Heart left ventricle (tissue), 16 donors: ENCODE data around the gene SLC37A2. TPM values are rescaled to one million over a fixed set of nuclear protein-coding genes. Genes with fewer than 3 reads are reported as not detected.
A peak's percentile ranks its signal among the peaks of the same experiment; 100 is the strongest.

Experiments used
- ATAC-seq, 4 donors: fragments of 200-7000 bp; cut with Tn5 transposase; one replicate each; pipeline ENCODE4 v1.9.1; 2020 to 2022; ENCODE audit warnings: moderate library complexity in 4 of 4, mild to moderate bottlenecking in 3 of 4, moderate number of reproducible peaks in 1 of 4
- DNase-seq, 5 donors: peaks; one replicate each; pipeline ENCODE4 v3.0.0-alpha.2; 2020
- H3K27ac ChIP-seq, 12 donors: fragments of 200-600 bp; sonication (generic) in 4 of 12; one replicate each; pipeline versions ENCODE4 v1.5.0 to v1.8.0; 2016 to 2022; ENCODE audit warnings: mild to moderate bottlenecking in 2 of 12
- H3K27me3 ChIP-seq, 9 donors: fragments of 200-600 bp; sonication (generic) in 2 of 9; one replicate each; pipeline versions ENCODE4 v1.5.1 to v1.8.0; 2016 to 2022; ENCODE audit warnings: mild to moderate bottlenecking in 3 of 9
- H3K36me3 ChIP-seq, 9 donors: fragments of 200-600 bp; sonication (generic) in 2 of 9; one replicate each; pipeline versions ENCODE4 v1.5.0 to v1.8.0; 2018 to 2022; ENCODE audit warnings: mild to moderate bottlenecking in 2 of 9
- H3K4me1 ChIP-seq, 12 donors: fragments of 200-600 bp; sonication (generic) in 4 of 12; one replicate each; pipeline versions ENCODE4 v1.5.0 to v1.8.0; 2016 to 2022; ENCODE audit warnings: mild to moderate bottlenecking in 3 of 12
- H3K4me3 ChIP-seq, 12 donors: fragments of 200-600 bp; sonication (generic) in 4 of 12; one replicate each; pipeline versions ENCODE4 v1.5.0 to v1.8.0; 2017 to 2022; ENCODE audit warnings: mild to moderate bottlenecking in 9 of 12, moderate library complexity in 4 of 12
- H3K9me3 ChIP-seq, 12 donors: fragments of 200-600 bp; sonication (generic) in 4 of 12; one replicate each; pipeline versions ENCODE4 v1.5.0 to v1.8.0; 2016 to 2022; ENCODE audit warnings: mild to moderate bottlenecking in 1 of 12
- CTCF ChIP-seq, 12 donors: fragments of 200-600 bp; sonication (generic) in 4 of 12; IDR thresholded peaks; one replicate each; pipeline versions ENCODE4 v1.5.0 to v1.8.0; 2018 to 2022; ENCODE audit warnings: antibody characterized with exemption in 12 of 12, mild to moderate bottlenecking in 5 of 12
- POLR2A ChIP-seq, 2 donors: fragments of 450-650 bp; IDR thresholded peaks; one replicate each; pipeline ENCODE4 v1.6.1; 2017; ENCODE audit warnings: antibody characterized with exemption in 2 of 2, mild to moderate bottlenecking in 2 of 2, moderate library complexity in 2 of 2
- WGBS, 4 donors: extraction: QIAGEN DNeasy Blood & Tissue Kit in 2 of 4; methylation state at CpG; one replicate each; pipeline versions ENCODE4 v1.1.5 to v1.1.7; 2013 to 2018; 5-methylcytosine and 5-hydroxymethylcytosine counted together
- intact Hi-C, 10 donors: fragments of 100-400 bp; cut with DNase I; formaldehyde crosslinking; loops; one replicate each; pipeline versions ENCODE4 v1.11.1 to v1.14.2; 2022
- polyA plus RNA-seq, 2 donors: library from polyadenylated mRNA; stranded (reverse); fragments of 200-250 nt; gene quantifications; one replicate each; pipeline ENCODE4 v1.2.3, GENCODE V29; 2013
- total RNA-seq, 9 donors: library from RNA; depleted of rRNA in 2 of 9; stranded (reverse); fragments of >200 nt in 2 of 9; fragmentation: NEBNext Ultra II Directional in 3 of 9; extraction: Animal tissue kit (Norgen Biotek cat#: 25700) in 3 of 9; gene quantifications; one replicate each; pipeline versions ENCODE4 v1.1.0 to v1.2.4, GENCODE V29; 2016 to 2023
- donor health status: ischemic (EF 13 %, LVEDD 7.1; RV severe dilation, severe dysfunction).
- donor health status: healthy with polysubstance abuse.
- donor health status: DM: no; HTN: yes; CAD: no.
- donor health status: DM: no; HTN: no; CAD: no.
- donor health status: ischemic (EF 25% LVEDD 6.9; RV normal size, moderate dysfunction).
- donor health status: ischemic (EF 25% LVEDD 5.7; RV mildly dilated, moderate dysfunction).
- donor health status: healthy.
- donor health status: DM: yes; HTN: yes; CAD: no.
- donor health status: ischemic (EF 35%, LVEDD 5.7; RV mildly dilated, moderate dysfunction).
- donor health status: nonischemic (EF 11% LVEDD 7.7; RV severe dilation, severe dysfunction).
- donor health status: DM: yes; HTN: yes; CAD: no.
- donor health status: PGD.
- donor health status: ischemic (EF 29% LVEDD 5.4; RV normal size, mild dysfunction).
- donor health status: nonischemic (EF 23%, LVEDD 6.1; RV moderate dilation, normal function).

Gene SLC37A2
- total and polyA plus RNA-seq, 11 donors = 0.65 to 17.9 (median 2.3) TPM

GRCh38 chr11:125057693-125058016 lies 5.5 kb upstream of the SLC37A2 start:
- TF ChIP-seq POLR2A (IDR thresholded peaks at IDR 0.05) (no peak), CTCF (IDR thresholded peaks at IDR 0.05) (no peak)
- H3K27me3 ChIP-seq = no peaks in the 10 kb centered on the region
- H3K36me3 ChIP-seq = no peaks in the 10 kb centered on the region
- peaks cover 0 to 3% (median 0%) of the 10 kb centered on the region in 12 donors for H3K9me3 ChIP-seq
- DNase-seq (no peak), ATAC-seq (no peak)
- H3K4me1 ChIP-seq = peaks cover 0 to 4% (median 0%) of the 10 kb centered on the region in 12 donors
- intact Hi-C loops = no loop called here
- H3K27ac ChIP-seq = no peak overlapping the region
- no peak overlapping the region for H3K4me3 ChIP-seq
- WGBS, 4 donors = 93 to 97% (median 95%) methylated on average over 4 to 5 of the region's 5 CpGs

GRCh38 chr11:125061281-125061680 lies 1.8 kb upstream of the SLC37A2 start:
- DNase-seq (no peak), ATAC-seq (no peak)
- Histone ChIP-seq H3K36me3 (no peaks in the 10 kb centered on the region), H3K27ac (no peak overlapping the region), H3K27me3 (peaks cover 0 to 16% (median 5%) of the 10 kb centered on the region in 9 donors), H3K9me3 (no peaks in the 10 kb centered on the region), H3K4me3 (no peak overlapping the region), H3K4me1 (peaks cover 0 to 17% (median 7%) of the 10 kb centered on the region in 12 donors)
- intact Hi-C loops = no loop called here
- TF ChIP-seq CTCF (IDR thresholded peaks at IDR 0.05) = no peak
- TF ChIP-seq POLR2A (IDR thresholded peaks at IDR 0.05) = no peak
- WGBS, 4 donors = 57 to 72% (median 59%) methylated on average over 4 of the region's 4 CpGs

- Histone ChIP-seq H3K4me1 (peaks cover 0 to 17% (median 7%) of the 10 kb centered on the region in 12 donors), H3K4me3 (peak overlapping the region; percentile 22 to 79 (median 67)), H3K9me3 (no peaks in the 10 kb centered on the region), H3K27me3 (peaks cover 0 to 26% (median 5%) of the 10 kb centered on the region in 9 donors), H3K36me3 (no peaks in the 10 kb centered on the region), H3K27ac (peak overlapping the region in 7 of 12 donors; percentile 38 to 90 (median 60))
- TF ChIP-seq POLR2A (IDR thresholded peaks at IDR 0.05) (no peak), CTCF (IDR thresholded peaks at IDR 0.05) (no peak)
- WGBS, 4 donors = 41 to 51% (median 46%) methylated on average over 17 to 19 of the region's 19 CpGs
- DNase-seq (peak in 2 of 5 donors; percentile 8 to 23), ATAC-seq (peak in 3 of 4 donors; percentile 12 to 25 (median 12))
- intact Hi-C loops = no loop called here
These were observed 731 bp upstream of the SLC37A2 start for GRCh38 chr11:125062218-125062930.

GRCh38 chr11:125063429-125064043 lies 431 bp downstream of the SLC37A2 start:
- peak in 3 of 4 donors; percentile 6 to 34 (median 18) for ATAC-seq
- intact Hi-C loops = no loop called here
- peaks cover 0 to 26% (median 6%) of the 10 kb centered on the region in 9 donors for H3K27me3 ChIP-seq
- peak overlapping the region; percentile 22 to 79 (median 67) for H3K4me3 ChIP-seq
- H3K4me1 ChIP-seq = peaks cover 0 to 17% (median 7%) of the 10 kb centered on the region in 12 donors
- TF ChIP-seq CTCF (IDR thresholded peaks at IDR 0.05) = no peak
- TF ChIP-seq POLR2A (IDR thresholded peaks at IDR 0.05) = no peak
- no peaks in the 10 kb centered on the region for H3K9me3 ChIP-seq
- no peaks in the 10 kb centered on the region for H3K36me3 ChIP-seq
- peak in 1 of 5 donors; percentile 9 for DNase-seq
- peak overlapping the region in 9 of 12 donors; percentile 19 to 90 (median 58) for H3K27ac ChIP-seq
- 4 to 33% (median 5%) methylated on average over 5 to 38 of the region's 38 CpGs for WGBS, 4 donors
